ENCODE results near the gene PPP2R3A. TPM values are rescaled to one million over a fixed set of nuclear protein-coding genes. Genes with fewer than 3 reads are reported as not detected.
A peak's percentile ranks its signal among the peaks of the same experiment; 100 is the strongest.
"Not testable (repeated sequence)": the region's sequence is repeated elsewhere in the genome, so short reads cannot be mapped to it uniquely, and the experiment has no call there.

The PPP2R3A gene
- total RNA-seq, 2 experiments from 2014 or later: 0.07 TPM; not detected in 1

DNA sequence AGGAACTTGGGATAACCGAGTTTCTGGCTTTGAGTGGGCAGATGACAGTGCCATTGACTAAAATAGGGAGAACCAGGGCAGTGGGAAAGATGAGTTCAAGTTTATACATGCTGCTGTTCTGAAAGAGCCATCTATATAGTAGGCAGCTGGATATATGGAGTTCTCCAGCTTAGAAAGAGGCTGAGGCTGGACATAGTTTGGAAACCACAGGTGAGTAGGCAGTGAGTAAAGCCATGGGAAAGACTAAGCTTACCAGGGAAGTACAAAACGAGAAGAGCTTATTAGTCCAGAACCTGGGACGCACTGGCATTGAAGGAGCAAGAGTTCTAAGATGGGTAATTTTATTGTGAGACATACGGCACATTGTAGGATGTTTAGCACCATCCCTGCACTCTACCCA is 176.4 kb downstream of the PPP2R3A start:
- Mint-ChIP-seq H3K36me3 (peaks cover 8% of the 10 kb centered on the region), H3K27ac (no peak overlapping the region), H3K27me3 (no peaks in the 10 kb centered on the region), H3K9me3 (ENCODE audit: low read depth) (no peaks in the 10 kb centered on the region), H3K4me3 (no peak overlapping the region), H3K4me1 (peaks cover 15% of the 10 kb centered on the region)
- no peak for ATAC-seq
- CTCF ChIA-PET: no interaction called here
- no peak for DNase-seq

GRCh38 chr3:136142592-136142991 is 177.1 kb downstream of the PPP2R3A start:
- H3K4me3 Mint-ChIP-seq: no peak overlapping the region
- CTCF ChIA-PET: no interaction called here
- no peaks in the 10 kb centered on the region for H3K9me3 Mint-ChIP-seq (ENCODE audit: low read depth)
- no peak overlapping the region for H3K27ac Mint-ChIP-seq
- no peak for DNase-seq
- no peaks in the 10 kb centered on the region for H3K27me3 Mint-ChIP-seq
- peaks cover 16% of the 10 kb centered on the region for H3K4me1 Mint-ChIP-seq
- ATAC-seq: peak; percentile 58
- peaks cover 8% of the 10 kb centered on the region for H3K36me3 Mint-ChIP-seq

- ATAC-seq; CTCF ChIA-PET; H3K27me3 Mint-ChIP-seq; H3K27ac Mint-ChIP-seq; H3K9me3 Mint-ChIP-seq (ENCODE audit: low read depth); DNase-seq; H3K4me3 Mint-ChIP-seq: not testable (repeated sequence)
- Mint-ChIP-seq H3K4me1 (peaks cover 20% of the 10 kb centered on the region), H3K36me3 (peaks cover 16% of the 10 kb centered on the region)
These were observed 178.9 kb downstream of the PPP2R3A start for GRCh38 chr3:136144397-136144796.

DNA sequence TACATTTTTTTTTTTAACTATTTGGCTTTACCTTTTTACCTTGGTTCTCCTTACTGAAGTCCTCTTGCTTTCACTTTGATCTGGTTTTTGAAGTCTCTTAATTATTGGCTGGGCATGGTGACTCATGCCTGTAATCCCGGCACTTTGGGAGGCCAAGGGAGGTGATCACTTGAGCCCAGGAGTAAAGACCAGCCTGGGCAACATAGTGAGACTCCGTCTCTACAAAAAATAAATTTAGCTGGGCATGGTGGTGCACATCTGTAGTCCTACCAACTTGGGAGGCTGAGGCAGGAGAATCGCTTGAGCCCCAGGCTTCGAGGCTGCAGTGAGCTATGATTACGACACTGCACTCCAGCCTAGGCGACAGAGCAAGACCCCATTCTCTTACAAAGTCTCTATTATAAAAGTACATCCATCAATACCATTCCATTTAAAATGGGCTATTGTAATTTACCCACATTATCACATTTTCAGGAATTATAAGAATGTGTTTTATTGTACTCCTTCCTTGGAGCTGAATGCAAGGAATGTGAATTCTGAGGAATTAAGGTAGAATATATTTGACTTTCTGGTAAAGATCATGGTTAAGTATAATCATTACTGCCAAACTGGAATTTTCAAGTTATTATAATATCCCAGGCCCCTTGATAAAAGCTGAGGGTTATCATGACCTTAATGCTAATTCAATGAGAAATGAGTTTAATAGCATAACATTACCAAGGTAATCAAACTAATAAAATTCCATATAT is 181.6 kb downstream of the PPP2R3A start:
- ATAC-seq: no peak

GRCh38 chr3:136149667-136150066 is 184.1 kb downstream of the PPP2R3A start:
- Mint-ChIP-seq H3K4me1 (peaks cover 49% of the 10 kb centered on the region), H3K9me3 (ENCODE audit: low read depth) (no peaks in the 10 kb centered on the region), H3K4me3 (no peak overlapping the region), H3K36me3 (peaks cover 44% of the 10 kb centered on the region), H3K27me3 (no peaks in the 10 kb centered on the region), H3K27ac (peak overlapping the region; percentile 45)
- ATAC-seq (peak; percentile 30), DNase-seq (no peak)
- CTCF ChIA-PET: no interaction called here

More for the DNA sequence above, 181.6 kb downstream of the PPP2R3A start:
- CTCF ChIA-PET: interaction anchor here (1.1 to 1.6 kb wide), 3 partner anchors 39 to 605 kb away, joined by 3 to 6 read pairs (median 3); no protein-coding TSS in a partner anchor
- peaks cover 37% of the 10 kb centered on the region for H3K36me3 Mint-ChIP-seq
- H3K27me3 Mint-ChIP-seq: no peaks in the 10 kb centered on the region
- H3K4me1 Mint-ChIP-seq: peaks cover 35% of the 10 kb centered on the region
- no peak for DNase-seq
- no peak overlapping the region for H3K27ac Mint-ChIP-seq
- H3K9me3 Mint-ChIP-seq (ENCODE audit: low read depth): no peaks in the 10 kb centered on the region
- no peak overlapping the region for H3K4me3 Mint-ChIP-seq

- no peak for DNase-seq
- peaks cover 46% of the 10 kb centered on the region for H3K36me3 Mint-ChIP-seq
- peaks cover 56% of the 10 kb centered on the region for H3K4me1 Mint-ChIP-seq
- H3K27ac Mint-ChIP-seq: no peak overlapping the region
- no peak for ATAC-seq
- CTCF ChIA-PET: interaction anchor here (1.9 kb wide), 1 partner anchor 35 kb away, joined by 4 read pairs; no protein-coding TSS in a partner anchor
- no peaks in the 10 kb centered on the region for H3K27me3 Mint-ChIP-seq
- H3K4me3 Mint-ChIP-seq: no peak overlapping the region
- no peaks in the 10 kb centered on the region for H3K9me3 Mint-ChIP-seq (ENCODE audit: low read depth)
These were observed 185.7 kb downstream of the PPP2R3A start for GRCh38 chr3:136151219-136151618.

DNA sequence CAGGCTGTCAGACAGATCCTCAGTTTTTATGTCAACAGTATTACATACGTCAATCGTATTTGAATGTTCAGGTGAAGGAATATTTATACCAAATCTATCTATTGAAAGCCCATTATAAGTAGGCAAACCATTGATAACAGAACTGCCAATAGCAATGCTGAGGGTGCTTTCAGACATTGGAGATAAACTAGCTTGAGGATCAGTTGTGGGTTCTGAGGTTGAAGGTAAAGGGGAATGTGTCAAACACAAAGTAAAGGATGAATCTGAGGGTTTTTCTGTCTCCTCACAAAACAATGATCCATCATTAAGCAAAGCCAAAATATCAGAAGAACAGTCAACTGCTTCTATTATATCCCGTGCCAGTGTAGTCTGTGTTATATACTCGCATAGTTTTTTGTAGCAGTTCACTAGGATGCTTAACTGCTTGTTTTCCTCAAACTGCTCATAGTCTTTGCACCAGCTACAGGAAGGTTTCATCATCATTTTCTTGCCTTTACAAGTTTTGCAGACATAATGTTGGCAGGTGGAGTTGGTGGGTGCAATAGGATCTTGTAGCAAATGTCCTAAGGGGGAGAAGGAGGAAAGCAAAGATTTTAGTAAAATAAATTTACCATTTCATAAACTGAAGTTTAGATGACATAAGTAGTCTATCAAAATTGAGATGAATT is 186.8 kb downstream of the PPP2R3A start:
- no peaks in the 10 kb centered on the region for H3K27me3 Mint-ChIP-seq
- H3K36me3 Mint-ChIP-seq: peaks cover 47% of the 10 kb centered on the region
- no peak for DNase-seq
- no peak overlapping the region for H3K4me3 Mint-ChIP-seq
- H3K9me3 Mint-ChIP-seq (ENCODE audit: low read depth): no peaks in the 10 kb centered on the region
- peaks cover 56% of the 10 kb centered on the region for H3K4me1 Mint-ChIP-seq
- CTCF ChIA-PET: no interaction called here
- peak overlapping the region; percentile 35 for H3K27ac Mint-ChIP-seq
- ATAC-seq: no peak

- peak overlapping the region; percentile 24 for H3K27ac Mint-ChIP-seq
- H3K36me3 Mint-ChIP-seq: peaks cover 45% of the 10 kb centered on the region
- CTCF ChIA-PET: no interaction called here
These were observed 187.4 kb downstream of the PPP2R3A start for GRCh38 chr3:136152963-136153362.

GRCh38 chr3:136161516-136161915 is 196.0 kb downstream of the PPP2R3A start:
- no peak for ATAC-seq
- no peak for DNase-seq
- H3K4me1 Mint-ChIP-seq: peaks cover 30% of the 10 kb centered on the region

More at GRCh38 chr3:136152963-136153362, 187.4 kb downstream of the PPP2R3A start:
- H3K27me3 Mint-ChIP-seq: no peaks in the 10 kb centered on the region
- no peaks in the 10 kb centered on the region for H3K9me3 Mint-ChIP-seq (ENCODE audit: low read depth)
- no peak for ATAC-seq
- peaks cover 56% of the 10 kb centered on the region for H3K4me1 Mint-ChIP-seq
- H3K4me3 Mint-ChIP-seq: no peak overlapping the region
- no peak for DNase-seq

GRCh38 chr3:136162322-136162721 is 196.8 kb downstream of the PPP2R3A start:
- Mint-ChIP-seq H3K9me3 (ENCODE audit: low read depth) (peaks cover 6% of the 10 kb centered on the region), H3K27me3 (no peaks in the 10 kb centered on the region), H3K4me1 (peaks cover 33% of the 10 kb centered on the region), H3K4me3 (no peak overlapping the region), H3K27ac (no peak overlapping the region), H3K36me3 (peaks cover 49% of the 10 kb centered on the region)
- DNase-seq (no peak), ATAC-seq (no peak)
- CTCF ChIA-PET: no interaction called here

More at GRCh38 chr3:136161516-136161915, 196.0 kb downstream of the PPP2R3A start:
- Mint-ChIP-seq H3K9me3 (ENCODE audit: low read depth) (peaks cover 6% of the 10 kb centered on the region), H3K27ac (no peak overlapping the region), H3K36me3 (peaks cover 50% of the 10 kb centered on the region), H3K27me3 (no peaks in the 10 kb centered on the region), H3K4me3 (no peak overlapping the region)
- CTCF ChIA-PET: no interaction called here

DNA sequence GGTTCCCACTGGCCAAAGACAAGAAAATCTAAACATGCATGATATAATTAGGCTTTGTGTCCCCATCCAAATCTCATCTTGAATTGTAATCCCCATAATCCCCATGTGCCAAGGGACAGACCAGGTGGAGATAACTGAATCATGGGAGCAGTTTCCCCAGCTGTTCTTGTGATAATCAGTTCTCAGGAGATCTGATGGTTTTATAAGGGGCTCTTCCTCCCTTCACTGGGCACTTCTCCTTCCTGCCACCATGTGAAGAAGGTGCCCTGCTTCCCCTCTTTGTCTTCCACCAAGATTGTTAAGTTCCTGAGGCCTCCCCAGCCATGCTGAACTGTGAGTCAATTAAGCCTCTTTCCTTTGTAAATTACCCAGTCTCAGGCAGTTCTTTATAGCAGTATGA is 198.1 kb downstream of the PPP2R3A start:
- CTCF ChIA-PET; H3K27me3 Mint-ChIP-seq; H3K9me3 Mint-ChIP-seq (ENCODE audit: low read depth); H3K4me3 Mint-ChIP-seq; H3K27ac Mint-ChIP-seq; ATAC-seq; DNase-seq: not testable (repeated sequence)
- Mint-ChIP-seq H3K36me3 (peaks cover 47% of the 10 kb centered on the region), H3K4me1 (peaks cover 36% of the 10 kb centered on the region)

- Mint-ChIP-seq H3K4me3 (no peak overlapping the region), H3K9me3 (ENCODE audit: low read depth) (peaks cover under 1% of the 10 kb centered on the region), H3K4me1 (peaks cover 28% of the 10 kb centered on the region), H3K27me3 (no peaks in the 10 kb centered on the region), H3K27ac (no peak overlapping the region), H3K36me3 (peaks cover 38% of the 10 kb centered on the region)
- CTCF ChIA-PET: no interaction called here
- DNase-seq (no peak), ATAC-seq (no peak)
These were observed 201.0 kb downstream of the PPP2R3A start for GRCh38 chr3:136166507-136166906.

DNA sequence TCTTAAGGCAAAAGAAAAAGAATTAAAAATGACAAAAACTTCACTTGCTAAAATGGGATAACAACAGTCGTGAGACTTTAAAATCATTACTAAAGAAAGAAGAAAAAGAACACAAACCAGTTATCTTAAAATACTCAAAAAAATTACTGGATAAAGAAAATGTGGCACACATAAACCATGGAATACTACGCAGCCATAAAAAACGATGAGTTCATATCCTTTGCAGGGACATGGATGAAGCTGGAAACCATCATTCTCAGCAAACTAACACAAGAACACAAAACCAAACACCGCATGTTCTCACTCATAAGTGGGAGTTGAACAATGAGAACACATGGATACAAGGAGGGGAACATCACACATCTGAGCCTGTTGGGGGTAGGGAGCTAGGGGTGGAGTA is 202.7 kb downstream of the PPP2R3A start:
- H3K27me3 Mint-ChIP-seq; CTCF ChIA-PET; ATAC-seq; H3K27ac Mint-ChIP-seq; DNase-seq; H3K4me3 Mint-ChIP-seq; H3K9me3 Mint-ChIP-seq (ENCODE audit: low read depth): not testable (repeated sequence)
- Mint-ChIP-seq H3K4me1 (peaks cover 27% of the 10 kb centered on the region), H3K36me3 (peaks cover 31% of the 10 kb centered on the region)

DNA sequence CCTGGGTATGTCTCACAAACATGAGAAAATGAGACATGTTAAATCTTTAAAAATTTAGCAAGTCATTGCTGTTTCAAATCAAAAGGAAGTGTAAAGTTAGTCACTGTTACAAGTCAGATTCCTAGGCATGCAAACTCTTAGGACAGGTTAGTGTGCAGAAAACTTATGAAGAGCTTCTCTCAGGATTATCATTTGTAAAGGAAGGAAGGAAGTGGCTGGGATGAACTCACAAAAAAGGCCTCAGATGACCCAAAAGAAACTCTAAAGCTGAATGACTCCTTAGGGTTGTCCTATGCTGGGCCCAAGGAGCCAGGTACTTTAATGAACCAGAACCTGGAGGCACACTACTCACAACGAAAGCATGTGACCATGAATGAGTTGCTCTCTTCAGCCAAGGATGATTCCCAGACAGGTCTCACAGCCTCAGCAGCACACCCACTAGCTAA is 205.6 kb downstream of the PPP2R3A start:
- Mint-ChIP-seq H3K36me3 (peaks cover 13% of the 10 kb centered on the region), H3K27me3 (no peaks in the 10 kb centered on the region), H3K4me1 (peaks cover 25% of the 10 kb centered on the region), H3K27ac (peak overlapping the region; percentile 20), H3K9me3 (ENCODE audit: low read depth) (no peaks in the 10 kb centered on the region), H3K4me3 (no peak overlapping the region)
- DNase-seq (no peak), ATAC-seq (peak; percentile 39)
- CTCF ChIA-PET: no interaction called here
